ENCODE results near the gene EIF4EBP2.

The EIF4EBP2 gene

GRCh38 chr10:70379581-70380176 is 24.3 kb upstream of the EIF4EBP2 start:
- no peak for DNase-seq (ENCODE audit: low read depth in 2 of 2)

GRCh38 chr10:70380350-70381135 is 23.4 kb upstream of the EIF4EBP2 start:
- no peak for DNase-seq (ENCODE audit: low read depth in 2 of 2)

GRCh38 chr10:70381471-70382421 is 22.2 kb upstream of the EIF4EBP2 start:
- no peak for DNase-seq (ENCODE audit: low read depth in 2 of 2)

GRCh38 chr10:70391654-70392053 is 12.3 kb upstream of the EIF4EBP2 start:
- no peak for DNase-seq (ENCODE audit: low read depth in 2 of 2)

GRCh38 chr10:70396140-70396539 is 7.8 kb upstream of the EIF4EBP2 start:
- no peak for DNase-seq (ENCODE audit: low read depth in 2 of 2)

GRCh38 chr10:70399177-70399576 is 4.8 kb upstream of the EIF4EBP2 start:
- no peak for DNase-seq (ENCODE audit: low read depth in 2 of 2)

GRCh38 chr10:70403483-70404035 is 386 bp upstream of the EIF4EBP2 start:
- no peak for DNase-seq (ENCODE audit: low read depth in 2 of 2)

GRCh38 chr10:70404787-70405036 is 767 bp downstream of the EIF4EBP2 start:
- no peak for DNase-seq (ENCODE audit: low read depth in 2 of 2)

GRCh38 chr10:70405037-70405824 is 1.3 kb downstream of the EIF4EBP2 start:
- DNase-seq (ENCODE audit: low read depth in 2 of 2), result peak; percentile 84 to 88

- no peak for DNase-seq (ENCODE audit: low read depth in 2 of 2)
These were observed 5.8 kb downstream of the EIF4EBP2 start for GRCh38 chr10:70409772-70410171.

GRCh38 chr10:70410608-70411007 is 6.7 kb downstream of the EIF4EBP2 start:
- DNase-seq (ENCODE audit: low read depth in 2 of 2), result no peak

GRCh38 chr10:70412356-70412755 is 8.4 kb downstream of the EIF4EBP2 start:
- DNase-seq (ENCODE audit: low read depth in 2 of 2), result no peak

- no peak for DNase-seq (ENCODE audit: low read depth in 2 of 2)
These were observed 13.6 kb downstream of the EIF4EBP2 start for GRCh38 chr10:70417568-70417967.

GRCh38 chr10:70418229-70418628 is 14.3 kb downstream of the EIF4EBP2 start:
- no peak for DNase-seq (ENCODE audit: low read depth in 2 of 2)

- DNase-seq (ENCODE audit: low read depth in 2 of 2), result no peak
These were observed 14.8 kb downstream of the EIF4EBP2 start for GRCh38 chr10:70418713-70419112.

GRCh38 chr10:70424320-70424719 is 20.4 kb downstream of the EIF4EBP2 start:
- no peak for DNase-seq (ENCODE audit: low read depth in 2 of 2)

- no peak for DNase-seq (ENCODE audit: low read depth in 2 of 2)
These were observed 21.2 kb downstream of the EIF4EBP2 start for GRCh38 chr10:70425096-70425495.

- DNase-seq (ENCODE audit: low read depth in 2 of 2), result no peak
These were observed 22.9 kb downstream of the EIF4EBP2 start for GRCh38 chr10:70426823-70427222.

- DNase-seq (ENCODE audit: low read depth in 2 of 2), result no peak
These were observed 26.8 kb downstream of the EIF4EBP2 start for GRCh38 chr10:70430493-70431445.

GRCh38 chr10:70432101-70432500 is 28.2 kb downstream of the EIF4EBP2 start:
- DNase-seq (ENCODE audit: low read depth in 2 of 2), result no peak
